ENCODE results near the gene VEZT. TPM values are rescaled to one million over a fixed set of nuclear protein-coding genes. Genes with fewer than 3 reads are reported as not detected.
"Not testable (repeated sequence)": the region's sequence is repeated elsewhere in the genome, so short reads cannot be mapped to it uniquely, and the experiment has no call there.

VEZT gene
- total RNA-seq, 1 experiment from 2014 or later, result 46.4 TPM

- DNase-seq (ENCODE audit: low read depth, low spot score); RAD21 ChIA-PET (ENCODE audit: low non-redundant PET in 1 of 2, low total read pairs in 2 of 2, uncharacterized antibody in 2 of 2, unreplicated experiment in 2 of 2); POLR2A ChIA-PET; H3K4me3 ChIP-seq (replicated peaks in 1 of 2; ENCODE audit: low read depth in 1 of 2, low read length in 2 of 2); ATAC-seq; H3K4me2 ChIP-seq (ENCODE audit: low read length); H3K27ac ChIP-seq (ENCODE audit: low read depth, low read length); intact Hi-C loops (cut with micrococcal nuclease); H3K27me3 ChIP-seq (ENCODE audit: insufficient read depth, low read length); H3K4me1 ChIP-seq (ENCODE audit: control insufficient read depth in 1 of 2, insufficient read depth in 2 of 2, low read length in 2 of 2); H3K36me3 ChIP-seq (ENCODE audit: control insufficient read depth in 1 of 2, insufficient read depth in 2 of 2, low read length in 2 of 2); H3K9me2 ChIP-seq (ENCODE audit: insufficient read depth); H3K9ac ChIP-seq (ENCODE audit: low read length); BruUV-seq (replicated peaks); H3K9me3 ChIP-seq (ENCODE audit: control insufficient read depth in 1 of 2, insufficient read depth in 1 of 2, low read depth in 1 of 2, low read length in 2 of 2); H2AFZ ChIP-seq (ENCODE audit: low read depth, low read length, poor library complexity, severe bottlenecking); CTCF ChIA-PET: not testable (repeated sequence)
- peaks cover 82% of the 10 kb centered on the region for H3K79me2 ChIP-seq (ENCODE audit: insufficient read depth, low read length)
- H4K20me1 ChIP-seq (ENCODE audit: insufficient read depth), result 0 out of 2 replicates have a peak, but pooled peaks cover 11% of the 10 kb centered on the region
Observed at GRCh38 chr12:95235621-95236020, 18.0 kb downstream of the VEZT start.

GRCh38 chr12:95237315-95237714, 19.7 kb downstream of the VEZT start:
- BruUV-seq (replicated peaks), result no TSS peak
- ChIA-PET POLR2A (no interaction called here), CTCF (no interaction called here), RAD21 (ENCODE audit: low non-redundant PET in 1 of 2, low total read pairs in 2 of 2, uncharacterized antibody in 2 of 2, unreplicated experiment in 2 of 2) (no interaction called here)
- TF ChIP-seq SIN3A (IDR thresholded peaks at IDR 0.05; ENCODE audit: low read depth) (no peak), EGR1 (IDR thresholded peaks at IDR 0.05; ENCODE audit: low read depth) (no peak), TCF7L2 (IDR thresholded peaks at IDR 0.05; ENCODE audit: borderline replicate concordance, extremely low read depth, insufficient read depth, insufficient read length) (no peak), POLR2AphosphoS5 (IDR thresholded peaks at IDR 0.05; ENCODE audit: low read depth, low read length) (no peak), EZH2phosphoT487 (IDR thresholded peaks at IDR 0.05; ENCODE audit: borderline replicate concordance) (no peak), CBX3 (IDR thresholded peaks at IDR 0.05; ENCODE audit: low read depth) (no peak), ZFX (IDR thresholded peaks at IDR 0.05) (no peak), POLR2A (IDR thresholded peaks at IDR 0.05; ENCODE audit: borderline replicate concordance, extremely low read depth, insufficient read depth, insufficient read length) (no peak), ATF3 (IDR thresholded peaks at IDR 0.05) (no peak), CTCF (IDR thresholded peaks at IDR 0.05 in 2 of 3, conservative IDR thresholded peaks at IDR 0.05 in 1 of 3; ENCODE audit: borderline replicate concordance in 1 of 3, insufficient read depth in 1 of 3, low read depth in 2 of 3, low read length in 2 of 3) (no peak), EZH2 (IDR thresholded peaks at IDR 0.05) (no peak), REST (IDR thresholded peaks at IDR 0.05; ENCODE audit: low read depth) (no peak), CEBPB (IDR thresholded peaks at IDR 0.05; ENCODE audit: low read depth) (no peak), YY1 (IDR thresholded peaks at IDR 0.05; ENCODE audit: extremely low read depth, insufficient replicate concordance, low read depth, low read length) (no peak), JUND (IDR thresholded peaks at IDR 0.05) (no peak), MAX (IDR thresholded peaks at IDR 0.05) (no peak)
- Histone ChIP-seq H3K79me2 (ENCODE audit: insufficient read depth, low read length) (peaks cover 82% of the 10 kb centered on the region), H3K36me3 (ENCODE audit: control insufficient read depth in 1 of 2, insufficient read depth in 2 of 2, low read length in 2 of 2) (no peaks in the 10 kb centered on the region), H3K27me3 (ENCODE audit: insufficient read depth, low read length) (no peaks in the 10 kb centered on the region), H3K9me2 (ENCODE audit: insufficient read depth) (no peaks in the 10 kb centered on the region), H3K27ac (ENCODE audit: low read depth, low read length) (no peak overlapping the region), H3K4me3 (replicated peaks in 1 of 2; ENCODE audit: low read depth in 1 of 2, low read length in 2 of 2) (no peak overlapping the region), H3K9ac (ENCODE audit: low read length) (no peak overlapping the region), H3K4me2 (ENCODE audit: low read length) (no peak overlapping the region), H2AFZ (ENCODE audit: low read depth, low read length, poor library complexity, severe bottlenecking) (no peak overlapping the region), H3K4me1 (ENCODE audit: control insufficient read depth in 1 of 2, insufficient read depth in 2 of 2, low read length in 2 of 2) (no peaks in the 10 kb centered on the region; a peak in 1 of 4 replicates), H3K9me3 (ENCODE audit: control insufficient read depth in 1 of 2, insufficient read depth in 1 of 2, low read depth in 1 of 2, low read length in 2 of 2) (no peaks in the 10 kb centered on the region), H4K20me1 (ENCODE audit: insufficient read depth) (0 out of 2 replicates have a peak, but pooled peaks cover 11% of the 10 kb centered on the region)
- no peak for DNase-seq (ENCODE audit: low read depth, low spot score)
- ATAC-seq, result no peak
- intact Hi-C loops (cut with micrococcal nuclease), result no loop called here

Measured in HCT116 (cell line).